IgD-negative memory B cell (primary cell): Measurements from ENCODE around the gene SLC12A7. TPM values are rescaled to one million over a fixed set of nuclear protein-coding genes. Genes with fewer than 3 reads are reported as not detected.
A peak's percentile ranks its signal among the peaks of the same experiment; 100 is the strongest.

ENCODE experiments used
- H3K27ac Mint-ChIP-seq, 3 donors: one replicate each; pipeline ENCODE4 v1.8.0; 2020 to 2022; ENCODE audit warnings: mild to moderate bottlenecking in 3 of 3, mixed read lengths in 3 of 3, moderate library complexity in 1 of 3
- H3K27me3 Mint-ChIP-seq: one replicate; pipeline ENCODE4 v1.8.0; 2021; ENCODE audit warnings: mixed read lengths
- H3K36me3 Mint-ChIP-seq: one replicate; pipeline ENCODE4 v1.8.0; 2020; ENCODE audit warnings: mild to moderate bottlenecking, mixed read lengths
- H3K4me1 Mint-ChIP-seq, 3 donors: one replicate each; pipeline ENCODE4 v1.8.0; 2020 to 2022; ENCODE audit warnings: mixed read lengths in 3 of 3, mild to moderate bottlenecking in 1 of 3
- H3K4me3 Mint-ChIP-seq, 4 donors: one replicate each; pipeline ENCODE4 v1.8.0; 2020 to 2022; ENCODE audit warnings: mild to moderate bottlenecking in 4 of 4, mixed read lengths in 4 of 4, moderate library complexity in 3 of 4
- H3K9me3 Mint-ChIP-seq, 3 donors: one replicate each; pipeline ENCODE4 v1.8.0; 2020 to 2021; ENCODE audit warnings: mixed read lengths in 3 of 3, mild to moderate bottlenecking in 1 of 3
- polyA plus RNA-seq: library from polyadenylated mRNA; unstranded; fragments of 300-500 nt; fragmentation: Illumina TruSeq; gene quantifications from one replicate; pipeline ENCODE4 v1.2.3, GENCODE V29; 2021

SLC12A7 gene
- polyA plus RNA-seq, 1 donor from 2014 or later, result 10.9 TPM

GRCh38 chr5:1151316-1151715, 39.5 kb upstream of the SLC12A7 start:
- Mint-ChIP-seq H3K27ac (peak overlapping the region in 1 of 3 donors; percentile 77), H3K4me3 (peak overlapping the region; percentile 16 to 83 (median 64)), H3K36me3 (peaks cover 5% of the 10 kb centered on the region), H3K4me1 (peaks cover 21 to 38% (median 29%) of the 10 kb centered on the region in 3 donors), H3K9me3 (peaks cover 0 to 1% (median 0%) of the 10 kb centered on the region in 3 donors), H3K27me3 (peaks cover 25% of the 10 kb centered on the region)

GRCh38 chr5:1150866-1151265, 39.0 kb upstream of the SLC12A7 start:
- H3K4me1 Mint-ChIP-seq, result peaks cover 21 to 40% (median 29%) of the 10 kb centered on the region in 3 donors
- H3K36me3 Mint-ChIP-seq, result peaks cover 5% of the 10 kb centered on the region
- peaks cover 0 to 1% (median 0%) of the 10 kb centered on the region in 3 donors for H3K9me3 Mint-ChIP-seq
- H3K27me3 Mint-ChIP-seq, result peaks cover 25% of the 10 kb centered on the region
- peak overlapping the region in 3 of 4 donors; percentile 16 to 83 (median 68) for H3K4me3 Mint-ChIP-seq
- peak overlapping the region in 2 of 3 donors; percentile 40 to 77 for H3K27ac Mint-ChIP-seq

GRCh38 chr5:1144638-1145396, 33.0 kb upstream of the SLC12A7 start:
- H3K4me1 Mint-ChIP-seq, result peaks cover 5 to 17% (median 11%) of the 10 kb centered on the region in 3 donors
- H3K4me3 Mint-ChIP-seq, result no peak overlapping the region
- peaks cover 13% of the 10 kb centered on the region for H3K27me3 Mint-ChIP-seq
- H3K27ac Mint-ChIP-seq, result no peak overlapping the region
- no peaks in the 10 kb centered on the region for H3K9me3 Mint-ChIP-seq
- H3K36me3 Mint-ChIP-seq, result no peaks in the 10 kb centered on the region

- H3K27me3 Mint-ChIP-seq, result peaks cover 14% of the 10 kb centered on the region
- H3K9me3 Mint-ChIP-seq, result no peaks in the 10 kb centered on the region
- H3K27ac Mint-ChIP-seq, result no peak overlapping the region
- H3K4me1 Mint-ChIP-seq, result peaks cover 5 to 22% (median 12%) of the 10 kb centered on the region in 3 donors
- no peak overlapping the region for H3K4me3 Mint-ChIP-seq
- no peaks in the 10 kb centered on the region for H3K36me3 Mint-ChIP-seq
Measured at GRCh38 chr5:1144089-1144488, 32.2 kb upstream of the SLC12A7 start.

GRCh38 chr5:1143670-1143951, 31.7 kb upstream of the SLC12A7 start:
- H3K9me3 Mint-ChIP-seq, result no peaks in the 10 kb centered on the region
- H3K27ac Mint-ChIP-seq, result no peak overlapping the region
- peaks cover 14% of the 10 kb centered on the region for H3K27me3 Mint-ChIP-seq
- H3K4me1 Mint-ChIP-seq, result peaks cover 5 to 21% (median 12%) of the 10 kb centered on the region in 3 donors
- H3K4me3 Mint-ChIP-seq, result no peak overlapping the region
- no peaks in the 10 kb centered on the region for H3K36me3 Mint-ChIP-seq

GRCh38 chr5:1142886-1143669, 31.2 kb upstream of the SLC12A7 start:
- Mint-ChIP-seq H3K4me3 (peak overlapping the region in 1 of 4 donors; percentile 80), H3K9me3 (no peaks in the 10 kb centered on the region), H3K36me3 (no peaks in the 10 kb centered on the region), H3K27me3 (peaks cover 17% of the 10 kb centered on the region), H3K27ac (no peak overlapping the region), H3K4me1 (peaks cover 10 to 26% (median 17%) of the 10 kb centered on the region in 3 donors)

GRCh38 chr5:1141834-1142233, 30.0 kb upstream of the SLC12A7 start:
- peaks cover under 1% of the 10 kb centered on the region for H3K36me3 Mint-ChIP-seq
- H3K4me1 Mint-ChIP-seq, result peaks cover 12 to 28% (median 18%) of the 10 kb centered on the region in 3 donors
- H3K4me3 Mint-ChIP-seq, result no peak overlapping the region
- peaks cover 15% of the 10 kb centered on the region for H3K27me3 Mint-ChIP-seq
- H3K27ac Mint-ChIP-seq, result no peak overlapping the region
- H3K9me3 Mint-ChIP-seq, result no peaks in the 10 kb centered on the region

GRCh38 chr5:1140818-1141189, 28.9 kb upstream of the SLC12A7 start:
- H3K9me3 Mint-ChIP-seq, result no peaks in the 10 kb centered on the region
- H3K27me3 Mint-ChIP-seq, result peaks cover 13% of the 10 kb centered on the region
- H3K27ac Mint-ChIP-seq, result no peak overlapping the region
- H3K36me3 Mint-ChIP-seq, result peaks cover 2% of the 10 kb centered on the region
- peaks cover 12 to 26% (median 23%) of the 10 kb centered on the region in 3 donors for H3K4me1 Mint-ChIP-seq
- peak overlapping the region in 2 of 4 donors; percentile 66 to 86 for H3K4me3 Mint-ChIP-seq

- Mint-ChIP-seq H3K4me1 (peaks cover 12 to 28% (median 23%) of the 10 kb centered on the region in 3 donors), H3K36me3 (peaks cover 2% of the 10 kb centered on the region), H3K4me3 (peak overlapping the region; percentile 22 to 92 (median 76)), H3K27ac (peak overlapping the region in 2 of 3 donors; percentile 57 to 77), H3K27me3 (peaks cover 16% of the 10 kb centered on the region), H3K9me3 (no peaks in the 10 kb centered on the region)
Measured at GRCh38 chr5:1140171-1140817, 28.4 kb upstream of the SLC12A7 start.

GRCh38 chr5:1139331-1140170, 27.7 kb upstream of the SLC12A7 start:
- peaks cover 14 to 31% (median 25%) of the 10 kb centered on the region in 3 donors for H3K4me1 Mint-ChIP-seq
- H3K9me3 Mint-ChIP-seq, result no peaks in the 10 kb centered on the region
- H3K27me3 Mint-ChIP-seq, result peaks cover 20% of the 10 kb centered on the region
- peak overlapping the region in 3 of 4 donors; percentile 22 to 92 (median 66) for H3K4me3 Mint-ChIP-seq
- H3K27ac Mint-ChIP-seq, result peak overlapping the region in 1 of 3 donors; percentile 57
- peaks cover 2% of the 10 kb centered on the region for H3K36me3 Mint-ChIP-seq

GRCh38 chr5:1138445-1139245, 26.8 kb upstream of the SLC12A7 start:
- H3K36me3 Mint-ChIP-seq, result peaks cover 2% of the 10 kb centered on the region
- H3K27me3 Mint-ChIP-seq, result peaks cover 22% of the 10 kb centered on the region
- H3K9me3 Mint-ChIP-seq, result no peaks in the 10 kb centered on the region
- H3K4me1 Mint-ChIP-seq, result peaks cover 21 to 39% (median 31%) of the 10 kb centered on the region in 3 donors
- H3K27ac Mint-ChIP-seq, result peak overlapping the region in 1 of 3 donors; percentile 31
- H3K4me3 Mint-ChIP-seq, result peak overlapping the region in 2 of 4 donors; percentile 14 to 28

- peaks cover 26 to 44% (median 35%) of the 10 kb centered on the region in 3 donors for H3K4me1 Mint-ChIP-seq
- peak overlapping the region in 1 of 3 donors; percentile 39 for H3K27ac Mint-ChIP-seq
- peak overlapping the region in 2 of 4 donors; percentile 14 to 28 for H3K4me3 Mint-ChIP-seq
- H3K27me3 Mint-ChIP-seq, result peaks cover 29% of the 10 kb centered on the region
- H3K36me3 Mint-ChIP-seq, result peaks cover 2% of the 10 kb centered on the region
- no peaks in the 10 kb centered on the region for H3K9me3 Mint-ChIP-seq
Measured at GRCh38 chr5:1137567-1138444, 25.9 kb upstream of the SLC12A7 start.

GRCh38 chr5:1136814-1137213, 25.0 kb upstream of the SLC12A7 start:
- Mint-ChIP-seq H3K4me1 (peaks cover 25 to 45% (median 39%) of the 10 kb centered on the region in 3 donors), H3K27ac (no peak overlapping the region), H3K27me3 (peaks cover 29% of the 10 kb centered on the region), H3K9me3 (no peaks in the 10 kb centered on the region), H3K36me3 (peaks cover 2% of the 10 kb centered on the region), H3K4me3 (no peak overlapping the region)
